Neutrophil (primary cell): ENCODE data around the gene TPK1.
"Not testable (repeated sequence)": the region's sequence is repeated elsewhere in the genome, so short reads cannot be mapped to it uniquely, and the experiment has no call there.

Experiments
- H3K27ac ChIP-seq: fragments of 200-600 bp; sonication (generic); 2 replicates; pipeline ENCODE4 v1.5.1; 2016; ENCODE audit warnings: mild to moderate bottlenecking, moderate library complexity
- H3K27me3 ChIP-seq: fragments of 200-600 bp; sonication (generic); 2 replicates; pipeline ENCODE4 v1.6.0; 2016; ENCODE audit warnings: mild to moderate bottlenecking
- H3K36me3 ChIP-seq: fragments of 200-600 bp; sonication (generic); 2 replicates; pipeline ENCODE4 v1.5.1; 2017
- H3K4me1 ChIP-seq, 2 experiments: fragments of 200-600 bp in 1 of 2; sonication (generic) in 1 of 2; 1 replicate in 1 of 2; 2 replicates in 1 of 2; pipeline versions ENCODE4 v1.5.1 to v1.6.1; 2013 to 2016; ENCODE audit warnings: low read depth in 1 of 2, low read length in 1 of 2, mild to moderate bottlenecking in 1 of 2, moderate library complexity in 1 of 2; ENCODE audit not compliant: control insufficient read depth in 1 of 2, insufficient read depth in 1 of 2
- H3K4me3 ChIP-seq, 2 experiments: fragments of 200-600 bp in 1 of 2; sonication (generic) in 1 of 2; 1 replicate in 1 of 2; 2 replicates in 1 of 2; pipeline ENCODE4 v1.5.1; 2013 to 2016; ENCODE audit warnings: low read depth in 1 of 2, low read length in 1 of 2, mild to moderate bottlenecking in 1 of 2, moderate library complexity in 1 of 2
- H3K9me3 ChIP-seq: fragments of 200-600 bp; sonication (generic); 2 replicates; pipeline ENCODE4 v1.5.1; 2016
- CTCF ChIP-seq: fragments of 200-600 bp; sonication (generic); IDR thresholded peaks from 2 replicates; pipeline ENCODE4 v1.5.1; 2016; ENCODE audit warnings: antibody characterized with exemption

The TPK1 gene

GRCh38 chr7:144818511-144818910 is 17.3 kb downstream of the TPK1 start:
- no peak for TF ChIP-seq CTCF
- Histone ChIP-seq H3K9me3 (no peaks in the 10 kb centered on the region), H3K4me1 (no peaks in the 10 kb centered on the region), H3K36me3 (no peaks in the 10 kb centered on the region), H3K4me3 (no peak overlapping the region), H3K27ac (no peak overlapping the region), H3K27me3 (no peaks in the 10 kb centered on the region)

- no peak for TF ChIP-seq CTCF
- Histone ChIP-seq H3K4me1 (peaks cover 0 to 4% of the 10 kb centered on the region in 2 experiments), H3K36me3 (no peaks in the 10 kb centered on the region), H3K9me3 (no peaks in the 10 kb centered on the region), H3K27ac (no peak overlapping the region), H3K4me3 (no peak overlapping the region), H3K27me3 (no peaks in the 10 kb centered on the region)
These were observed 18.9 kb downstream of the TPK1 start for GRCh38 chr7:144817001-144817400.

GRCh38 chr7:144814299-144814698 is 21.6 kb downstream of the TPK1 start:
- Histone ChIP-seq H3K27me3 (no peaks in the 10 kb centered on the region), H3K4me1 (peaks cover 0 to 4% of the 10 kb centered on the region in 2 experiments), H3K9me3 (no peaks in the 10 kb centered on the region), H3K36me3 (no peaks in the 10 kb centered on the region), H3K27ac (no peak overlapping the region), H3K4me3 (no peak overlapping the region)
- no peak for TF ChIP-seq CTCF

- Histone ChIP-seq H3K4me3 (no peak overlapping the region), H3K27me3 (no peaks in the 10 kb centered on the region), H3K36me3 (no peaks in the 10 kb centered on the region), H3K27ac (no peak overlapping the region), H3K9me3 (no peaks in the 10 kb centered on the region), H3K4me1 (peaks cover 0 to 4% of the 10 kb centered on the region in 2 experiments)
- no peak for TF ChIP-seq CTCF
These were observed 23.2 kb downstream of the TPK1 start for GRCh38 chr7:144812379-144813283.

GRCh38 chr7:144805627-144806239 is 30.1 kb downstream of the TPK1 start:
- Histone ChIP-seq H3K27ac (no peak overlapping the region), H3K4me3 (no peak overlapping the region), H3K4me1 (no peaks in the 10 kb centered on the region), H3K9me3 (no peaks in the 10 kb centered on the region), H3K36me3 (no peaks in the 10 kb centered on the region), H3K27me3 (no peaks in the 10 kb centered on the region)
- TF ChIP-seq CTCF, result no peak

- H3K4me1 ChIP-seq, H3K9me3 ChIP-seq, H3K4me3 ChIP-seq, H3K27ac ChIP-seq, H3K36me3 ChIP-seq, H3K27me3 ChIP-seq: not testable (repeated sequence)
These were observed 35.0 kb downstream of the TPK1 start for GRCh38 chr7:144800678-144801436.
